Measurements from ENCODE around the gene GMPR2. TPM values are rescaled to one million over a fixed set of nuclear protein-coding genes. Genes with fewer than 3 reads are reported as not detected.

The GMPR2 gene
- total RNA-seq, 1 donor = 86.5 TPM

DNA sequence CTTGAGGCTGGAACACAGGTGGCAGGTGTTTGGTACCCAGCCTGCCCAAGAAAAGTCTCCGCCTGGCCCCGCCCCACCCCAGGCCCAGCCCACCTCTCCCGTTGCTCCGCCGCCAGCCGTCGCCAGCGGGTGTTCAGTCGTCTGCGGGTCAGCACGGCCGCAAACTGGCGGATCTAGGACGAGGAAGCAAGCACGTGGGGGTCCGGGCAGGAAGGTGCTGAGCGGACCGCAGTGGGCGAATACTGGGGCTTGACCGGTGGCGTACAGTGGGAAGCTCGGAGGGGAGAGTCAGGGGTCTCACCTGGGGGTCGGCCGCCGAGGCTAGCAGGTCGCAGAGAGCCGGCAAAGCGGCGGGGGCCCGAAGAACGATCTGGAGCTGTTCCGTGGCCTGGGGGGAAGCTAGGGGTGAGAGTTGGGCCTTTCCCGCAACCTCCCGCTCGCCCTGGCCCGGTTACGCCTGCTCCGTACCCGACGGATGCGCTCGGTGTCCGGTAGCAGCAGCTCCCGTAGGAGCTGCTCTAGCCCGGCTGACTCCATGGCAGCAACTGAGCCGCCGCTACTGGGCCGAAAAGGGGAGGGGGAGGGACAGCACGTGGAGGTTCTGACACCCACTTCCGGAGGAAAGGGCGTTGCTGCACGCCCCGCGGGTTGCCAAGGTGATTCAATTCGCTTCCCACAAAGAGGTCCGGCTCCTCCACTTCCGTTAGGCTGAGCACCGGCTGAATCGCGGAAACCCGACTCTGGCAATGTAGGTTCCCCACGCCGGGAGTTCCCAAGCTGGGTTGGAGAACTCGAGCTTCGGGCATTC, 44.3 kb upstream of the GMPR2 start, which contains the start of gene IPO4:
TSS of gene IPO4 (minus strand) at position 566 of the 808 bp plus-strand sequence. CDS start at position 537, 29 bp downstream.
- peak; percentile 100 for DNase-seq (ENCODE audit: insufficient read length, low spot score, missing footprints)
- Histone ChIP-seq H3K9me3 (ENCODE audit: low read depth, low read length) (no peaks in the 10 kb centered on the region), H3K4me2 (ENCODE audit: insufficient read depth, low read length) (peak within 1 kb of the TSS; percentile 86), H3K36me3 (ENCODE audit: insufficient read depth, low read length) (peaks cover 48% of the 10 kb centered on the region), H3K4me1 (ENCODE audit: insufficient read depth, low read length) (peaks cover 11% of the 10 kb centered on the region), H3K27ac (ENCODE audit: low read depth, low read length) (peak within 1 kb of the TSS; percentile 74), H2AFZ (ENCODE audit: low read length) (peak within 1 kb of the TSS; percentile 64), H4K20me1 (ENCODE audit: insufficient read depth, low read length) (peaks cover 4% of the 10 kb centered on the region), H3K4me3 (ENCODE audit: insufficient read depth, low read length) (peak within 1 kb of the TSS; percentile 90), H3K79me2 (ENCODE audit: insufficient read depth, low read length) (peaks cover 40% of the 10 kb centered on the region), H3K27me3 (ENCODE audit: insufficient read depth, low read length) (no peaks in the 10 kb centered on the region)
- TF ChIP-seq, protein P1, sequence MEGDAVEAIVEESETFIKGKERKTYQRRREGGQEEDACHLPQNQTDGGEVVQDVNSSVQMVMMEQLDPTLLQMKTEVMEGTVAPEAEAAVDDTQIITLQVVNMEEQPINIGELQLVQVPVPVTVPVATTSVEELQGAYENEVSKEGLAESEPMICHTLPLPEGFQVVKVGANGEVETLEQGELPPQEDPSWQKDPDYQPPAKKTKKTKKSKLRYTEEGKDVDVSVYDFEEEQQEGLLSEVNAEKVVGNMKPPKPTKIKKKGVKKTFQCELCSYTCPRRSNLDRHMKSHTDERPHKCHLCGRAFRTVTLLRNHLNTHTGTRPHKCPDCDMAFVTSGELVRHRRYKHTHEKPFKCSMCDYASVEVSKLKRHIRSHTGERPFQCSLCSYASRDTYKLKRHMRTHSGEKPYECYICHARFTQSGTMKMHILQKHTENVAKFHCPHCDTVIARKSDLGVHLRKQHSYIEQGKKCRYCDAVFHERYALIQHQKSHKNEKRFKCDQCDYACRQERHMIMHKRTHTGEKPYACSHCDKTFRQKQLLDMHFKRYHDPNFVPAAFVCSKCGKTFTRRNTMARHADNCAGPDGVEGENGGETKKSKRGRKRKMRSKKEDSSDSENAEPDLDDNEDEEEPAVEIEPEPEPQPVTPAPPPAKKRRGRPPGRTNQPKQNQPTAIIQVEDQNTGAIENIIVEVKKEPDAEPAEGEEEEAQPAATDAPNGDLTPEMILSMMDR (IDR thresholded peaks at IDR 0.05; ENCODE audit: extremely low read depth, low read depth, low read length) = no peak

DNA sequence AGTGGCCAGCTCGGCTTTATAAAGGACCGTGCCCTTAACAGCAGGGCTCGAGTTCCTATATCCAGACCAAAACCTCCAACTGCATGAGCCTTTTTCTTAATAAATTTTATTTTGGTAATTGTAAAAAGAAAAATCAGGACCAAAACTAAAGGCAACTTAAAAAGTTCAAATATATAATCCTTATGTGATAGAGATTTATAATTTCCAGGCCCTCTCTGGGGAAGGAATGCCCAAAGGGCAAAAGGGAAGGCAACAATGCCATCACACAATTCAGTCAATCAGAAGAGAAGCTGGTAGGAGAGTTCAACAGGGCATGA, 43.7 kb upstream of the GMPR2 start:
- Histone ChIP-seq H4K20me1 (ENCODE audit: insufficient read depth, low read length) (peaks cover 4% of the 10 kb centered on the region), H3K9me3 (ENCODE audit: low read depth, low read length) (no peaks in the 10 kb centered on the region), H3K36me3 (ENCODE audit: insufficient read depth, low read length) (peaks cover 45% of the 10 kb centered on the region), H3K79me2 (ENCODE audit: insufficient read depth, low read length) (peaks cover 43% of the 10 kb centered on the region), H3K4me1 (ENCODE audit: insufficient read depth, low read length) (peaks cover 11% of the 10 kb centered on the region), H3K27me3 (ENCODE audit: insufficient read depth, low read length) (no peaks in the 10 kb centered on the region), H3K4me3 (ENCODE audit: insufficient read depth, low read length) (peak overlapping the region; percentile 90), H3K27ac (ENCODE audit: low read depth, low read length) (peak overlapping the region; percentile 74), H3K4me2 (ENCODE audit: insufficient read depth, low read length) (peak overlapping the region; percentile 86), H2AFZ (ENCODE audit: low read length) (peak overlapping the region; percentile 53)
- TF ChIP-seq, protein P1 (IDR thresholded peaks at IDR 0.05; ENCODE audit: extremely low read depth, low read depth, low read length) = no peak
- no peak for DNase-seq (ENCODE audit: insufficient read length, low spot score, missing footprints)

DNA sequence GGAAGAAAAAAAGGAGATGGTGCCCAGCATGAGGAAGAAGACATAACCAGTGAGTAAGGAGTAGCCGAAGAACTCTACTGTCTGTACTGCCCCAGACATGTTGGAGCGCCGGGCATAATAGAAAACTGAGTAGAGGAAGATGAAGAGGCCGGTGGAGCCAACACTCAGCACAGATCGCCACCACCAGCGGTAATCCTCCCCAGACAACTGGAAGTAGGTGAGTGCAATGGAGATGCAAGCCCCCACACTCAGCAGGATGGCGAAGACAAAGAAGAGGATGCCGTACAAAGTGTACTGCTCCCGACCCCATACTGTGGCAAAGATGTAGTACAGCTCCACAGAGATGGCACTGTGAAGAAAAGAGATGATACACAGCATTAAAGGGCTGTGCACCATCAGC, 43.3 kb upstream of the GMPR2 start:
- Histone ChIP-seq H3K27ac (ENCODE audit: low read depth, low read length) (peak overlapping the region; percentile 74), H3K27me3 (ENCODE audit: insufficient read depth, low read length) (no peaks in the 10 kb centered on the region), H2AFZ (ENCODE audit: low read length) (peak overlapping the region; percentile 53), H3K36me3 (ENCODE audit: insufficient read depth, low read length) (peaks cover 41% of the 10 kb centered on the region), H4K20me1 (ENCODE audit: insufficient read depth, low read length) (peaks cover 4% of the 10 kb centered on the region), H3K4me2 (ENCODE audit: insufficient read depth, low read length) (peak overlapping the region; percentile 86), H3K79me2 (ENCODE audit: insufficient read depth, low read length) (peaks cover 48% of the 10 kb centered on the region), H3K4me1 (ENCODE audit: insufficient read depth, low read length) (peaks cover 13% of the 10 kb centered on the region), H3K4me3 (ENCODE audit: insufficient read depth, low read length) (peak overlapping the region; percentile 90), H3K9me3 (ENCODE audit: low read depth, low read length) (no peaks in the 10 kb centered on the region)
- no peak for DNase-seq (ENCODE audit: insufficient read length, low spot score, missing footprints)
- TF ChIP-seq, protein P1 (IDR thresholded peaks at IDR 0.05; ENCODE audit: extremely low read depth, low read depth, low read length) = no peak

DNA sequence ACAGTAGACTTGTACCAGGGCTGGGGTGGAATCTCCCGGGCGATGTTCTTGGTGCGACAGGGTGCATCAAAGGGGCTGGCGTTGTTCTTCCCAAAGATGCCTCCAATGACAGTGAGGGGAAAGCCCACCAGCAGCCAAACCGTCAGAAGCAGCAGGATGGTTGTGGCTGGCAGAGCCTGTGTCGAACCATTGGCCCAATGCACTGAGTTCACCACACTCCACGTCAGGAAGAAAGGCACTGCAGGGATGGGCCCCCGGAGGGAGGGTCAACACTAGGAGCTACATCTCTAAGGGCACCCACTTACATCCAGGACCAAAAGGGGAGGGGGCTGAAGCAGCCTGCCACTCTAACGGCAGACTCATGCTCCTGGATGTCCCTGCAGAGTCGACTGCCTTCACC, 42.3 kb upstream of the GMPR2 start:
- TF ChIP-seq, protein P1 (IDR thresholded peaks at IDR 0.05; ENCODE audit: extremely low read depth, low read depth, low read length) = no peak
- Histone ChIP-seq H3K4me2 (ENCODE audit: insufficient read depth, low read length) (no peak overlapping the region), H3K36me3 (ENCODE audit: insufficient read depth, low read length) (peaks cover 33% of the 10 kb centered on the region), H3K4me1 (ENCODE audit: insufficient read depth, low read length) (peaks cover 19% of the 10 kb centered on the region), H3K27ac (ENCODE audit: low read depth, low read length) (no peak overlapping the region), H4K20me1 (ENCODE audit: insufficient read depth, low read length) (peaks cover 4% of the 10 kb centered on the region), H3K27me3 (ENCODE audit: insufficient read depth, low read length) (no peaks in the 10 kb centered on the region), H3K9me3 (ENCODE audit: low read depth, low read length) (no peaks in the 10 kb centered on the region), H2AFZ (ENCODE audit: low read length) (no peak overlapping the region), H3K4me3 (ENCODE audit: insufficient read depth, low read length) (no peak overlapping the region), H3K79me2 (ENCODE audit: insufficient read depth, low read length) (peaks cover 56% of the 10 kb centered on the region)
- peak; percentile 15 for DNase-seq (ENCODE audit: insufficient read length, low spot score, missing footprints)

Data from osteoblast (primary cell).